Esophagus squamous epithelium (tissue), 5 donors: ENCODE measurements around the gene LRRC25. TPM values are rescaled to one million over a fixed set of nuclear protein-coding genes. Genes with fewer than 3 reads are reported as not detected.
A peak's percentile ranks its signal among the peaks of the same experiment; 100 is the strongest.

Experiments used
- DNase-seq: peaks from one replicate; lab custom pipeline; 2025; lab: John Stamatoyannopoulos, UW
- H3K27ac ChIP-seq, 4 donors: fragments of 200-600 bp; sonication (generic); one replicate each; pipeline ENCODE4 v1.5.1; 2016 to 2019; ENCODE audit warnings: mild to moderate bottlenecking in 1 of 4
- H3K27me3 ChIP-seq, 4 donors: fragments of 200-600 bp; sonication (generic); 1 replicate in 3 of 4; 2 replicates in 1 of 4; pipeline versions ENCODE4 v1.5.1 to v1.6.0; 2017 to 2021; ENCODE audit warnings: antibody characterized with exemption in 1 of 4
- H3K36me3 ChIP-seq, 3 donors: fragments of 200-600 bp; sonication (generic); one replicate each; pipeline ENCODE4 v1.5.1; 2016 to 2019
- H3K4me1 ChIP-seq, 3 donors: fragments of 200-600 bp; sonication (generic); one replicate each; pipeline ENCODE4 v1.5.1; 2017 to 2019
- H3K4me3 ChIP-seq, 4 donors: fragments of 200-600 bp; sonication (generic); 1 replicate in 3 of 4; 2 replicates in 1 of 4; pipeline ENCODE4 v1.5.1; 2016 to 2019; ENCODE audit warnings: mild to moderate bottlenecking in 2 of 4, moderate library complexity in 1 of 4
- H3K9me3 ChIP-seq, 3 donors: fragments of 200-600 bp; sonication (generic); one replicate each; pipeline ENCODE4 v1.5.1; 2016 to 2019
- POLR2A ChIP-seq, 4 donors: fragments of 450-650 bp; IDR thresholded peaks; one replicate each; pipeline ENCODE4 v1.6.1; 2017; ENCODE audit warnings: antibody characterized with exemption in 4 of 4, mild to moderate bottlenecking in 4 of 4, moderate library complexity in 3 of 4
- WGBS, 2 donors: methylation state at CpG; one replicate each; pipeline ENCODE4 v1.1.5; 2018; 5-methylcytosine and 5-hydroxymethylcytosine counted together
- intact Hi-C: fragments of 100-400 bp; cut with DNase I; formaldehyde crosslinking; loops from one replicate; pipeline ENCODE4 v1.15.0; 2022
- total RNA-seq, 4 donors: library from RNA; depleted of rRNA; stranded (reverse); fragments of >200 nt; gene quantifications; one replicate each; pipeline ENCODE4 v1.1.0, GENCODE V29; 2016
- TF ChIP-seq, protein P1 (sequence below), 6 experiments: fragments of 450-650 bp in 4 of 6; fragments of 200-600 bp in 2 of 6; sonication (generic) in 2 of 6; IDR thresholded peaks; one replicate each; pipeline ENCODE4 v1.5.1; 2016 to 2019; ENCODE audit warnings: antibody characterized with exemption in 6 of 6, mild to moderate bottlenecking in 4 of 6, moderate library complexity in 4 of 6
- donor health status: DM: yes; HTN: yes; CAD: no.

LRRC25 gene
- total RNA-seq, 4 donors from 2014 or later: 0.53 to 10.3 (median 1.9) TPM

GRCh38 chr19:18428787-18429674 is 31.6 kb upstream of the LRRC25 start:
- peaks cover 33 to 85% (median 41%) of the 10 kb centered on the region in 3 donors for H3K4me1 ChIP-seq
- TF ChIP-seq, protein P1, sequence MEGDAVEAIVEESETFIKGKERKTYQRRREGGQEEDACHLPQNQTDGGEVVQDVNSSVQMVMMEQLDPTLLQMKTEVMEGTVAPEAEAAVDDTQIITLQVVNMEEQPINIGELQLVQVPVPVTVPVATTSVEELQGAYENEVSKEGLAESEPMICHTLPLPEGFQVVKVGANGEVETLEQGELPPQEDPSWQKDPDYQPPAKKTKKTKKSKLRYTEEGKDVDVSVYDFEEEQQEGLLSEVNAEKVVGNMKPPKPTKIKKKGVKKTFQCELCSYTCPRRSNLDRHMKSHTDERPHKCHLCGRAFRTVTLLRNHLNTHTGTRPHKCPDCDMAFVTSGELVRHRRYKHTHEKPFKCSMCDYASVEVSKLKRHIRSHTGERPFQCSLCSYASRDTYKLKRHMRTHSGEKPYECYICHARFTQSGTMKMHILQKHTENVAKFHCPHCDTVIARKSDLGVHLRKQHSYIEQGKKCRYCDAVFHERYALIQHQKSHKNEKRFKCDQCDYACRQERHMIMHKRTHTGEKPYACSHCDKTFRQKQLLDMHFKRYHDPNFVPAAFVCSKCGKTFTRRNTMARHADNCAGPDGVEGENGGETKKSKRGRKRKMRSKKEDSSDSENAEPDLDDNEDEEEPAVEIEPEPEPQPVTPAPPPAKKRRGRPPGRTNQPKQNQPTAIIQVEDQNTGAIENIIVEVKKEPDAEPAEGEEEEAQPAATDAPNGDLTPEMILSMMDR (IDR thresholded peaks at IDR 0.05): no peak
- TF ChIP-seq POLR2A (IDR thresholded peaks at IDR 0.05): no peak
- no peaks in the 10 kb centered on the region for H3K9me3 ChIP-seq
- intact Hi-C loops: no loop called here
- H3K27me3 ChIP-seq: peaks cover 0 to 5% (median 0%) of the 10 kb centered on the region in 4 donors
- DNase-seq: no peak
- H3K4me3 ChIP-seq: peak overlapping the region; percentile 15 to 65 (median 38)
- peak overlapping the region; percentile 64 to 84 (median 74) for H3K27ac ChIP-seq
- WGBS, 2 donors: 17% methylated on average over 2 of the region's 77 CpGs; no CpG with 5 or more reads in 1 of the 2 donors
- peaks cover 0 to 6% (median 0%) of the 10 kb centered on the region in 3 donors for H3K36me3 ChIP-seq

GRCh38 chr19:18428173-18428786 is 30.9 kb upstream of the LRRC25 start:
- H3K4me1 ChIP-seq: peaks cover 30 to 85% (median 46%) of the 10 kb centered on the region in 3 donors
- TF ChIP-seq, protein P1 (IDR thresholded peaks at IDR 0.05): no peak
- no peak for TF ChIP-seq POLR2A (IDR thresholded peaks at IDR 0.05)
- H3K4me3 ChIP-seq: peak overlapping the region in 2 of 4 donors; percentile 46 to 65
- H3K9me3 ChIP-seq: no peaks in the 10 kb centered on the region
- DNase-seq: no peak
- intact Hi-C loops: no loop called here
- peak overlapping the region; percentile 64 to 84 (median 74) for H3K27ac ChIP-seq
- H3K36me3 ChIP-seq: peaks cover 0 to 6% (median 0%) of the 10 kb centered on the region in 3 donors
- 70 to 74% methylated on average over 2 to 3 of the region's 17 CpGs for WGBS, 2 donors
- H3K27me3 ChIP-seq: peaks cover 0 to 4% (median 0%) of the 10 kb centered on the region in 4 donors

- intact Hi-C loops: no loop called here
- no peak for DNase-seq
- H3K36me3 ChIP-seq: peaks cover 0 to 6% (median 0%) of the 10 kb centered on the region in 3 donors
- no peak overlapping the region for H3K4me3 ChIP-seq
- H3K27ac ChIP-seq: no peak overlapping the region
- no peaks in the 10 kb centered on the region for H3K27me3 ChIP-seq
- peaks cover 24 to 85% (median 41%) of the 10 kb centered on the region in 3 donors for H3K4me1 ChIP-seq
- no peaks in the 10 kb centered on the region for H3K9me3 ChIP-seq
- TF ChIP-seq, protein P1 (IDR thresholded peaks at IDR 0.05): no peak
- TF ChIP-seq POLR2A (IDR thresholded peaks at IDR 0.05): no peak
- WGBS, 2 donors: no CpG with 5 or more reads among the region's 12 CpGs
These were observed 30.3 kb upstream of the LRRC25 start for GRCh38 chr19:18427743-18428113.

DNA sequence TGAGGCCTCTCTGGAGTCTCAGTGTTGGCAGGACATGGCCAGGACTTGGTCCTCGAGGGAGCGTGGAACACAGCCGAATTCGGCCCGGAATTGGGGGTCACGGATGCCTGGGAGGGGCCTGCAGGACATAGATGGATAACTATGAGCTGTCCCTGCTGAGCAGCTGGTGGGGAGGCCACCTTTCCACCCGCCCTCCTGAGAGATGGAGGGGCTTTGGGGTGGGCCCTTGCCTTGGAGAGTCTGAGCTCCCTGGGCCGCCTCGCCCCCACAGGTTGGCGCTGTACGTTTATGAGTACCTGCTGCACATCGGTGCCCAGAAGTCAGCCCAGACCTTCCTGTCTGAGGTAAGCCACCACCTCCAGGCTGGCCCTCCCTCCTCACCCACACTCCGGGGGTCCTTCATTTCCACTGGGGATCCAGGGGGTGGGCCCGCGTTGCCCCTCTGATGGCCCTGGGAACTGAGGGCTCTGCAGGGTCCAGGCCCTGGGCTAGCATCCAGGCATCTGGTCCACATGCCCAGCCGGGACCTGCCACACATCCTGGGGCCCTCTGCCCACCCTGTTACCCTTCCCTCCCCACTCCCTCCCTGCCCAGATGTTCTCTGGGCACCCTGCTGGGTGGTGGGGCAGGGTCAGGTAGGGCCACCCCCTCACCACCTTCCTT is 29.8 kb upstream of the LRRC25 start:
- H3K4me1 ChIP-seq: peaks cover 23 to 85% (median 41%) of the 10 kb centered on the region in 3 donors
- H3K9me3 ChIP-seq: no peaks in the 10 kb centered on the region
- intact Hi-C loops: no loop called here
- peaks cover 0 to 6% (median 0%) of the 10 kb centered on the region in 3 donors for H3K36me3 ChIP-seq
- H3K27ac ChIP-seq: peak overlapping the region in 2 of 4 donors; percentile 67 to 81
- WGBS, 2 donors: 60 to 68% methylated on average over 2 to 7 of the region's 16 CpGs
- no peak overlapping the region for H3K4me3 ChIP-seq
- TF ChIP-seq, protein P1 (IDR thresholded peaks at IDR 0.05): no peak
- TF ChIP-seq POLR2A (IDR thresholded peaks at IDR 0.05): no peak
- H3K27me3 ChIP-seq: no peaks in the 10 kb centered on the region
- no peak for DNase-seq
